GM18505 (cell line): ENCODE measurements around the gene NPHP4.

Experiments
- ATAC-seq: cut with Tn5 transposase; IDR thresholded peaks from one replicate; pipeline ENCODE4 v1.9.1; 2021; ENCODE audit not compliant: unreplicated experiment
- POLR2A ChIP-seq: IDR thresholded peaks from 4 replicates; pipeline ENCODE4 v1.6.1; 2011; ENCODE audit warnings: borderline replicate concordance; ENCODE audit not compliant: insufficient read depth, insufficient read length; ENCODE audit errors: extremely low read depth

Gene NPHP4

GRCh38 chr1:6003568-6004411 is 11.6 kb upstream of the NPHP4 start:
- no peak for TF ChIP-seq POLR2A
- ATAC-seq, result no peak

GRCh38 chr1:6002714-6003501 is 10.7 kb upstream of the NPHP4 start:
- TF ChIP-seq POLR2A, result no peak
- ATAC-seq, result no peak

GRCh38 chr1:6001992-6002576 is 9.9 kb upstream of the NPHP4 start:
- no peak for TF ChIP-seq POLR2A
- no peak for ATAC-seq

GRCh38 chr1:6000444-6001288 is 8.4 kb upstream of the NPHP4 start:
- no peak for TF ChIP-seq POLR2A
- no peak for ATAC-seq

- no peak for ATAC-seq
- no peak for TF ChIP-seq POLR2A
Measured at GRCh38 chr1:5999711-6000443, 7.7 kb upstream of the NPHP4 start.

- no peak for TF ChIP-seq POLR2A
- ATAC-seq, result no peak
Measured at GRCh38 chr1:5998906-5999301, 6.7 kb upstream of the NPHP4 start.

- ATAC-seq, result no peak
Measured at GRCh38 chr1:5998051-5998905, 6.1 kb upstream of the NPHP4 start.

GRCh38 chr1:5997316-5997715 is 5.1 kb upstream of the NPHP4 start:
- TF ChIP-seq POLR2A, result no peak
- no peak for ATAC-seq

More at GRCh38 chr1:5998051-5998905, 6.1 kb upstream of the NPHP4 start:
- TF ChIP-seq POLR2A, result no peak

- no peak for ATAC-seq
Measured at GRCh38 chr1:5996641-5997270, 4.5 kb upstream of the NPHP4 start.

GRCh38 chr1:5995871-5996630 is 3.8 kb upstream of the NPHP4 start:
- ATAC-seq, result no peak
- TF ChIP-seq POLR2A, result no peak

More at GRCh38 chr1:5996641-5997270, 4.5 kb upstream of the NPHP4 start:
- TF ChIP-seq POLR2A, result no peak
